K562 (cell line): ENCODE results near the gene ZDHHC14. TPM values are rescaled to one million over a fixed set of nuclear protein-coding genes. Genes with fewer than 3 reads are reported as not detected.

Experiments used
- ATAC-seq: fragments of 200-7000 bp; cut with Tn5 transposase; 3 replicates; pipeline ENCODE4 v1.9.1; 2020; ENCODE audit warnings: moderate library complexity
- BruUV-seq: library from RNA; stranded (reverse); fragments of 400-500 nt; replicated peaks from 2 replicates; lab custom pipeline; 2021; lab: Mats Ljungman, UMichigan
- CTCF ChIA-PET: fragments of 300-600 bp; formaldehyde crosslinking; extraction: SDS; loops from one replicate; lab custom pipeline; 2021; ENCODE audit warnings: low intra/inter-chr PET ratio; lab: Yijun Ruan, JAX
- POLR2A ChIA-PET: fragments of 300-600, 350-650 bp; sonication (Branson Sonifier 250); formaldehyde crosslinking; extraction: SDS; loops from one replicate; lab custom pipeline; 2021; ENCODE audit warnings: antibody characterized with exemption, inconsistent platforms; lab: Yijun Ruan, JAX
- DNase-seq, 4 experiments: peaks; one replicate each; pipeline versions ENCODE4 v3.0.0 to v3.0.0-alpha.2; 2011 to 2018; ENCODE audit warnings: low spot score in 3 of 4, mixed read lengths in 3 of 4; ENCODE audit errors: extremely low read depth in 1 of 4
- FAIRE-seq: peaks from 2 replicates; lab custom pipeline; 2011; peaks lifted over from hg19 to GRCh38; lab: Jason Lieb, UNC
- H2AFZ ChIP-seq: 2 replicates; pipeline ENCODE4 v1.6.0; 2011; ENCODE audit warnings: low read depth, low read length, control low read depth, inconsistent platforms
- H3K27ac ChIP-seq: fragments of 200-600 bp; 3 replicates; pipeline ENCODE4 v1.8.0; 2011; ENCODE audit warnings: low read depth, mild to moderate bottlenecking, control low read depth, inconsistent platforms, low read length, moderate library complexity, mixed read lengths; ENCODE audit errors: extremely low read depth
- H3K27me3 ChIP-seq, 2 experiments: fragments of 300-600 bp in 1 of 2; 2 replicates in 1 of 2; 3 replicates in 1 of 2; pipeline versions ENCODE4 v1.6.0 to v1.8.0; 2011; ENCODE audit warnings: inconsistent platforms in 2 of 2, low read length in 2 of 2, mild to moderate bottlenecking in 1 of 2, mixed read lengths in 1 of 2, moderate library complexity in 1 of 2; ENCODE audit not compliant: control insufficient read depth in 2 of 2, insufficient read depth in 2 of 2
- H3K36me3 ChIP-seq: fragments of 300-600 bp; 3 replicates; pipeline ENCODE4 v1.8.0; 2011; ENCODE audit warnings: mild to moderate bottlenecking, low read length, inconsistent platforms; ENCODE audit not compliant: control insufficient read depth, insufficient read depth
- H3K4me1 ChIP-seq, 2 experiments: fragments of 200-600 bp in 1 of 2; replicated peaks in 1 of 2; 2 replicates in 1 of 2; 3 replicates in 1 of 2; pipeline versions ENCODE4 v1.5.1 to v1.8.0; 2011; ENCODE audit warnings: inconsistent platforms in 2 of 2, low read length in 2 of 2, mild to moderate bottlenecking in 1 of 2, mixed read lengths in 1 of 2, moderate library complexity in 1 of 2; ENCODE audit not compliant: control insufficient read depth in 2 of 2, insufficient read depth in 2 of 2
- H3K4me2 ChIP-seq: 2 replicates; pipeline ENCODE4 v1.6.1; 2011; ENCODE audit warnings: low read length, control low read depth, inconsistent platforms, mixed read lengths; ENCODE audit not compliant: insufficient read depth
- H3K4me3 ChIP-seq: fragments of 200-600 bp; sonication (generic), shearing (Covaris generic); 2 replicates; pipeline ENCODE4 v1.5.1; 2016; ENCODE audit warnings: control low read depth, inconsistent platforms
- H3K79me2 ChIP-seq: fragments of 200-600 bp; 3 replicates; pipeline ENCODE4 v1.8.0; 2011; ENCODE audit warnings: low read length, inconsistent platforms; ENCODE audit not compliant: control insufficient read depth, insufficient read depth
- H3K9ac ChIP-seq, 2 experiments: 2 replicates each; pipeline versions ENCODE4 v1.6.0 to v1.6.1; 2011; ENCODE audit warnings: low read depth in 2 of 2, low read length in 2 of 2, control low read depth in 1 of 2, inconsistent platforms in 1 of 2, mild to moderate bottlenecking in 1 of 2, mixed read lengths in 1 of 2; ENCODE audit not compliant: insufficient read depth in 1 of 2
- H3K9me1 ChIP-seq: one replicate; pipeline ENCODE4 v1.6.0; 2011; ENCODE audit warnings: inconsistent platforms, mild to moderate bottlenecking, low read length, moderate library complexity; ENCODE audit not compliant: control insufficient read depth, insufficient read depth
- H3K9me3 ChIP-seq: replicated peaks from 2 replicates; pipeline ENCODE4 v1.5.1; 2011; ENCODE audit warnings: low read depth, low read length, inconsistent platforms; ENCODE audit not compliant: control insufficient read depth, insufficient read depth
- H4K20me1 ChIP-seq: replicated peaks from 2 replicates; pipeline ENCODE4 v1.6.1; 2011; ENCODE audit warnings: low read length, inconsistent platforms, mixed read lengths; ENCODE audit not compliant: control insufficient read depth, insufficient read depth
- NR2C2 ChIP-seq, 2 experiments: fragments of 200-800 bp in 1 of 2; sonication (Bioruptor generic) in 1 of 2; sonication (generic) in 1 of 2; formaldehyde crosslinking in 1 of 2; IDR thresholded peaks; 2 replicates each; pipeline versions ENCODE4 v1.6.1 to v1.8.0; 2016 to 2022; ENCODE audit warnings: mild to moderate bottlenecking in 1 of 2, missing compliant biosample characterization in 1 of 2, missing genetic modification characterization in 1 of 2, missing genetic modification reagents in 1 of 2
- PATZ1 ChIP-seq: fragments of 250-450 bp; sonication (Bioruptor Pico); IDR thresholded peaks from 2 replicates; pipeline ENCODE4 v1.5.0; 2020; ENCODE audit warnings: mild to moderate bottlenecking, borderline replicate concordance
- ZNF23 ChIP-seq: fragments of 250-450 bp; sonication (Bioruptor Pico); IDR thresholded peaks from 2 replicates; pipeline ENCODE4 v1.4.0; 2020; ENCODE audit warnings: mild to moderate bottlenecking
- ZNF398 ChIP-seq: fragments of 250-450 bp; sonication (Bioruptor Pico); IDR thresholded peaks from 2 replicates; pipeline ENCODE4 v1.8.0; 2021; ENCODE audit warnings: moderate library complexity, mild to moderate bottlenecking, inconsistent platforms
- ZNF41 ChIP-seq: fragments of 250-450 bp; sonication (Bioruptor Pico); conservative IDR thresholded peaks from 2 replicates; pipeline ENCODE4 v1.4.0; 2020; ENCODE audit warnings: mild to moderate bottlenecking
- WGBS: fragments of 100-300 bp; shearing (Covaris generic); methylation state at CpG from one replicate; pipeline ENCODE4 v1.1.6; 2016; ENCODE audit warnings: low coverage, mixed read lengths; ENCODE audit not compliant: insufficient coverage; ENCODE audit errors: missing lambda C conversion rate; 5-methylcytosine and 5-hydroxymethylcytosine counted together
- in situ Hi-C: fragments of 300-500 bp; cut with MboI; formaldehyde crosslinking; loops from 4 replicates; pipeline ENCODE4 v1.15.0; 2018; ENCODE audit warnings: inconsistent platforms, mixed read lengths
- intact Hi-C: fragments of 100-400 bp; cut with micrococcal nuclease; formaldehyde crosslinking; loops from 2 replicates; pipeline ENCODE4 v1.14.2; 2022
- polyA plus RNA-seq, 8 experiments: library from polyadenylated mRNA; depleted of rRNA in 4 of 8; stranded (reverse) in 5 of 8; unstranded in 3 of 8; fragments of >200 nt; fragmentation: Nextera tagmentation in 2 of 8; fragmentation: Illumina TruSeq in 1 of 8; extraction: Ambion mirVana in 2 of 8; extraction: Trizol in 1 of 8; gene quantifications; 2 replicates each; pipeline versions ENCODE4 v1.2.1 to v1.2.3, GENCODE V29; 2011 to 2014; ENCODE audit warnings: inconsistent platforms in 1 of 8, missing spikeins in 1 of 8
- total RNA-seq, 7 experiments: library from RNA; depleted of rRNA in 6 of 7; stranded (reverse); fragments of >200 nt in 6 of 7; fragmentation: Illumina TruSeq in 2 of 7; extraction: Trizol in 2 of 7; gene quantifications; 2 replicates each; pipeline versions ENCODE4 v1.2.1 to v1.2.3, GENCODE V29; 2011 to 2021; ENCODE audit warnings: low replicate concordance in 1 of 7

The ZDHHC14 gene
- total and polyA plus RNA-seq, 9 of the 15 experiments (the other 6 are each of a cell fraction or from before 2014, with no cell fraction given) = 0.92 to 23.1 (median 13.8) TPM

- no peaks in the 10 kb centered on the region for H3K9me3 ChIP-seq
- CTCF ChIA-PET = no interaction called here
- intact Hi-C loops = no loop called here
These were observed 59.2 kb downstream of the ZDHHC14 start for GRCh38 chr6:157440171-157440570.

More at GRCh38 chr6:157440171-157440570, 59.2 kb downstream of the ZDHHC14 start:
- Histone ChIP-seq H3K4me3 (no peak overlapping the region), H3K36me3 (no peaks in the 10 kb centered on the region), H4K20me1 (no peaks in the 10 kb centered on the region), H3K27me3 (no peaks in the 10 kb centered on the region), H3K4me1 (no peaks in the 10 kb centered on the region; a peak in 1 of 5 replicates), H3K9me1 (no peaks in the 10 kb centered on the region), H3K27ac (no peak overlapping the region), H3K79me2 (no peaks in the 10 kb centered on the region), H3K4me2 (no peak overlapping the region), H2AFZ (no peak overlapping the region), H3K9ac (no peak overlapping the region)
- ATAC-seq (no peak), DNase-seq (no peak), FAIRE-seq (no peak)
- POLR2A ChIA-PET = interaction anchor here (1.2 to 1.3 kb wide), 2 partner anchors 8 to 18 kb away, joined by 3 read pairs; no protein-coding TSS in a partner anchor
- in situ Hi-C loops = no loop called here
- BruUV-seq = no TSS peak
- 92% methylated on average over 1 of the region's 1 CpG for WGBS
- TF ChIP-seq ZNF41 (CRISPR knock-in tag) = no peak
- TF ChIP-seq NR2C2 (CRISPR knock-in tag; IDR thresholded peaks at IDR 0.05) = no peak
- TF ChIP-seq NR2C2 (tag; IDR thresholded peaks at IDR 0.05) = no peak
- TF ChIP-seq PATZ1 (CRISPR knock-in tag) = no peak
- no peak for TF ChIP-seq ZNF398 (CRISPR knock-in tag)
- TF ChIP-seq ZNF23 (CRISPR knock-in tag) = no peak
